Measurements from ENCODE around the gene EID2B.

EID2B gene

GRCh38 chr19:39506944-39507714, 25.5 kb downstream of the EID2B start:
- TF ChIP-seq SPI1 (IDR thresholded peaks at IDR 0.05; ENCODE audit: low read depth, low read length): no peak
- TF ChIP-seq PAX5 (IDR thresholded peaks at IDR 0.05; ENCODE audit: insufficient read depth, low read length, severe bottlenecking): no peak
- no peak for TF ChIP-seq POLR2A (IDR thresholded peaks at IDR 0.05; ENCODE audit: low read depth, low read length)
- TF ChIP-seq TAF1 (IDR thresholded peaks at IDR 0.05; ENCODE audit: low read depth, low read length): no peak
- no peak for TF ChIP-seq POLR2AphosphoS5 (IDR thresholded peaks at IDR 0.05; ENCODE audit: low read depth, low read length)
- TF ChIP-seq POU2F2 (IDR thresholded peaks at IDR 0.05; ENCODE audit: low read depth, low read length): no peak
- peak; percentile 98 for FAIRE-seq
- DNase-seq (ENCODE audit: insufficient read length, low spot score): peak; percentile 83

DNA sequence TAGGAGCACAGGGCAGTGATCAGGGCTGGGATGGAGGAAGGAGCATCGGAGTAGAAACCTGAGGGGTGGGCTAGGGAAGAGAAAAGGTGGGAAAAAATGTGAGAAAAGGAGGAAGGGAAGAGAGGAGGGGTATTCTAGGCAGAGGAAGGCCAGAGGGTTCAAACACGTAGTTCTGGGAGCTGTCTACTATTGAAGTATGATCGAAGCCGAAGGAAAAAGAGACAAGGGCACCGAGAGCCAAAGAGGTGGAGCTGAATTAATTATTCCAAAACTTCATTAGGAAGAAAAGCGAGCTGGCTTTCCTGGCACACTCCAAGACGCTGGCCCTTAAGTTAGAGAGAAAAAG, 26.1 kb downstream of the EID2B start:
- DNase-seq (ENCODE audit: insufficient read length, low spot score) (no peak), FAIRE-seq (no peak)
- TF ChIP-seq SPI1 (IDR thresholded peaks at IDR 0.05; ENCODE audit: low read depth, low read length): no peak
- TF ChIP-seq POU2F2 (IDR thresholded peaks at IDR 0.05; ENCODE audit: low read depth, low read length): no peak
- TF ChIP-seq TAF1 (IDR thresholded peaks at IDR 0.05; ENCODE audit: low read depth, low read length): no peak
- no peak for TF ChIP-seq POLR2A (IDR thresholded peaks at IDR 0.05; ENCODE audit: low read depth, low read length)
- TF ChIP-seq POLR2AphosphoS5 (IDR thresholded peaks at IDR 0.05; ENCODE audit: low read depth, low read length): no peak
- TF ChIP-seq PAX5 (IDR thresholded peaks at IDR 0.05; ENCODE audit: insufficient read depth, low read length, severe bottlenecking): no peak

GRCh38 chr19:39502640-39503417, 29.8 kb downstream of the EID2B start:
- FAIRE-seq: peak; percentile 99
- TF ChIP-seq POLR2AphosphoS5 (IDR thresholded peaks at IDR 0.05; ENCODE audit: low read depth, low read length): no peak
- TF ChIP-seq PAX5 (IDR thresholded peaks at IDR 0.05; ENCODE audit: insufficient read depth, low read length, severe bottlenecking): no peak
- no peak for TF ChIP-seq TAF1 (IDR thresholded peaks at IDR 0.05; ENCODE audit: low read depth, low read length)
- no peak for TF ChIP-seq POU2F2 (IDR thresholded peaks at IDR 0.05; ENCODE audit: low read depth, low read length)
- no peak for TF ChIP-seq SPI1 (IDR thresholded peaks at IDR 0.05; ENCODE audit: low read depth, low read length)
- no peak for TF ChIP-seq POLR2A (IDR thresholded peaks at IDR 0.05; ENCODE audit: low read depth, low read length)
- peak; percentile 91 for DNase-seq (ENCODE audit: insufficient read length, low spot score)

GRCh38 chr19:39501340-39501739, 31.3 kb downstream of the EID2B start:
- no peak for TF ChIP-seq SPI1 (IDR thresholded peaks at IDR 0.05; ENCODE audit: low read depth, low read length)
- no peak for TF ChIP-seq POLR2AphosphoS5 (IDR thresholded peaks at IDR 0.05; ENCODE audit: low read depth, low read length)
- TF ChIP-seq TAF1 (IDR thresholded peaks at IDR 0.05; ENCODE audit: low read depth, low read length): no peak
- TF ChIP-seq PAX5 (IDR thresholded peaks at IDR 0.05; ENCODE audit: insufficient read depth, low read length, severe bottlenecking): no peak
- DNase-seq (ENCODE audit: insufficient read length, low spot score): no peak
- no peak for FAIRE-seq

GRCh38 chr19:39500543-39500942, 32.1 kb downstream of the EID2B start:
- no peak for DNase-seq (ENCODE audit: insufficient read length, low spot score)
- FAIRE-seq: no peak
- TF ChIP-seq PAX5 (IDR thresholded peaks at IDR 0.05; ENCODE audit: insufficient read depth, low read length, severe bottlenecking) (no peak), POLR2A (IDR thresholded peaks at IDR 0.05; ENCODE audit: low read depth, low read length) (no peak), TAF1 (IDR thresholded peaks at IDR 0.05; ENCODE audit: low read depth, low read length) (no peak), SPI1 (IDR thresholded peaks at IDR 0.05; ENCODE audit: low read depth, low read length) (no peak)

GRCh38 chr19:39499932-39500331, 32.7 kb downstream of the EID2B start:
- TF ChIP-seq PAX5 (IDR thresholded peaks at IDR 0.05; ENCODE audit: insufficient read depth, low read length, severe bottlenecking) (no peak), POLR2A (IDR thresholded peaks at IDR 0.05; ENCODE audit: low read depth, low read length) (no peak), POU2F2 (IDR thresholded peaks at IDR 0.05; ENCODE audit: low read depth, low read length) (no peak), POLR2AphosphoS5 (IDR thresholded peaks at IDR 0.05; ENCODE audit: low read depth, low read length) (no peak), SPI1 (IDR thresholded peaks at IDR 0.05; ENCODE audit: low read depth, low read length) (no peak), TAF1 (IDR thresholded peaks at IDR 0.05; ENCODE audit: low read depth, low read length) (no peak)
- DNase-seq (ENCODE audit: insufficient read length, low spot score) (no peak), FAIRE-seq (no peak)

DNA sequence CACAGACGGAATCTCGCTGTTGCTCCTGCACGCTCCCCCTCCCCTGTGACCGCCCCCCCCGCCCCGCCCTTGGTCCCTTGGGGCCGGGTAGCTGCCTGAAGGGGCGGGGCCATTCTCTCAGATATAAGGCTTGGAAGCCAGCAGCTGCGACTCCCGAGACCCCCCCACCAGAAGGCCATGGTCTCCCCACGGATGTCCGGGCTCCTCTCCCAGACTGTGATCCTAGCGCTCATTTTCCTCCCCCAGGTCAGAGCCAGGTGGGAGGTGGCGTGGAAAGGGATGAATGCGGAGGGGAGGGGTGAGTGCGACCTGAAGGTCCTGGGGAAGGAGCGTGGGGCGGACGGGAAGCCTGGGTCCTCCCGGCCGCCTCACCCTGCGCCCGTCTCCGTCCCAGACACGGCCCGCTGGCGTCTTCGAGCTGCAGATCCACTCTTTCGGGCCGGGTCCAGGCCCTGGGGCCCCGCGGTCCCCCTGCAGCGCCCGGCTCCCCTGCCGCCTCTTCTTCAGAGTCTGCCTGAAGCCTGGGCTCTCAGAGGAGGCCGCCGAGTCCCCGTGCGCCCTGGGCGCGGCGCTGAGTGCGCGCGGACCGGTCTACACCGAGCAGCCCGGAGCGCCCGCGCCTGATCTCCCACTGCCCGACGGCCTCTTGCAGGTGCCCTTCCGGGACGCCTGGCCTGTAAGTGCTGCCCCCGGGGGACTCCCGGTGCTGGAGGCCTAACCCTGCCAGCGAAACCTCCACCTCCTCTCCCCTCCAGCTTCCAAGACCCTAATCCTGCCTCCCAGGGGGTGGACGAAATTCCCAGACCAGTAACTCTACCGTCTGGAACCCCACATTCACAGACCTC, 33.6 kb downstream of the EID2B start, which contains the start of gene DLL3:
Gene DLL3, plus strand, starts transcription at position 150 of the 845 bp plus-strand sequence. Its CDS starts 28 bp downstream, at position 178.
- no peak for FAIRE-seq
- no peak for DNase-seq (ENCODE audit: insufficient read length, low spot score)
- TF ChIP-seq POLR2AphosphoS5 (IDR thresholded peaks at IDR 0.05; ENCODE audit: low read depth, low read length): no peak
- TF ChIP-seq POLR2A (IDR thresholded peaks at IDR 0.05; ENCODE audit: low read depth, low read length): no peak
- no peak for TF ChIP-seq SPI1 (IDR thresholded peaks at IDR 0.05; ENCODE audit: low read depth, low read length)
- no peak for TF ChIP-seq TAF1 (IDR thresholded peaks at IDR 0.05; ENCODE audit: low read depth, low read length)
- TF ChIP-seq POU2F2 (IDR thresholded peaks at IDR 0.05; ENCODE audit: low read depth, low read length): no peak
- TF ChIP-seq PAX5 (IDR thresholded peaks at IDR 0.05; ENCODE audit: insufficient read depth, low read length, severe bottlenecking): no peak

DNA sequence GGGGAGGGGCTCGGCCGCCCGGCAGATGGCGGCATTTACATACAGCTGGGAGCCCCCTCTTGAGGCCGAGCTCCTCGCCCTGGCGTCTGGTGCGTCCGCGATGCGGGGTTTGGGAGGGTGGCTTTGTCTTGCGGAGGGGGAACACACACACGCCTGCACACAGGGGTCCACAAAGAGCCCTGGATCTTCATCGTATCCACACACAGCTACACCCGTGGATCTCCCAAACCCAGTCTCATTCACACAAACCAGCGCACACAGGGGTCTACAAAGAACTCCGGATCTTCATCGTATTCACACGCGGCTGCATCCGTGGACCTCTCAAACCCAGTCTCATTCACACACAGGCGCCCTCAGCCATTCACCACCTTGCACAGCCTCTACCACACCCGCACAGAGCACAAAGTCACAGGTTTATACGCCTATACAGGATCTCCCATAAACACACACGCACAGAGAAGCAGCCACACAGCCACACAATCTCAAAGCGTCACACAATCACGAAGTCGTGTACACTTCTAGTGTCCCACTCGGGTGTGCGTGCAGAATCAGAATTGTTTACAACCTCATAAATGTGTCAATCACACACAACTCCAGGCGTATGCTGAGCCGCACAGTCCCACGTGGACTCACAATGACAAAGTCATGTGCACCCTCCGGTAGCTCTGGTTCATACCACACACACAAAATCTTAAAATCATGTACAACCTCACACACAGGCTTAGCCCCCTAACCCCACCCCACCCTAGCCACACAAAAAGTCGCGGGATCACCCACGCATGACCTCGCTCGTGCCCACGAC, 34.5 kb downstream of the EID2B start:
- DNase-seq (ENCODE audit: insufficient read length, low spot score): no peak

More for the DNA sequence above, 34.5 kb downstream of the EID2B start:
- peak; percentile 82; the same call in 1 of the 2 replicates for TF ChIP-seq POU2F2 (IDR thresholded peaks at IDR 0.05; ENCODE audit: low read depth, low read length)
- TF ChIP-seq POLR2A (IDR thresholded peaks at IDR 0.05; ENCODE audit: low read depth, low read length): no peak
- TF ChIP-seq TAF1 (IDR thresholded peaks at IDR 0.05; ENCODE audit: low read depth, low read length): no peak
- TF ChIP-seq POLR2AphosphoS5 (IDR thresholded peaks at IDR 0.05; ENCODE audit: low read depth, low read length): no peak
- no peak for TF ChIP-seq PAX5 (IDR thresholded peaks at IDR 0.05; ENCODE audit: insufficient read depth, low read length, severe bottlenecking)
- FAIRE-seq: peak; percentile 66
